Kidney epithelial cell (primary cell): ENCODE measurements around the gene GRK3. TPM values are rescaled to one million over a fixed set of nuclear protein-coding genes. Genes with fewer than 3 reads are reported as not detected.

Source experiments
- DNase-seq: peaks from one replicate; pipeline ENCODE4 v3.0.0-alpha.2; 2010; ENCODE audit warnings: low read depth
- H3K27me3 ChIP-seq: 2 replicates; pipeline ENCODE4 v1.6.0; 2011; ENCODE audit warnings: low read length; ENCODE audit not compliant: control insufficient read depth, insufficient read depth
- H3K36me3 ChIP-seq: 2 replicates; pipeline ENCODE4 v1.5.1; 2011; ENCODE audit warnings: low read length; ENCODE audit not compliant: control insufficient read depth, insufficient read depth
- H3K4me3 ChIP-seq: 2 replicates; pipeline ENCODE4 v1.5.1; 2011; ENCODE audit warnings: low read depth, mild to moderate bottlenecking, control low read depth, low read length
- CTCF ChIP-seq: IDR thresholded peaks from 2 replicates; pipeline ENCODE4 v1.5.1; 2011; ENCODE audit warnings: mild to moderate bottlenecking, moderate library complexity, low read length, control low read depth, inconsistent platforms; ENCODE audit not compliant: insufficient read depth, poor library complexity, severe bottlenecking
- total RNA-seq: library from RNA; depleted of rRNA; stranded (reverse); fragments of >200 nt; gene quantifications from 2 replicates; pipeline ENCODE4 v1.2.3, GENCODE V29; 2015

Gene GRK3
- total RNA-seq, 1 donor from 2014 or later, result 5.8 TPM

- Histone ChIP-seq H3K27me3 (no peaks in the 10 kb centered on the region), H3K4me3 (no peak overlapping the region), H3K36me3 (no peaks in the 10 kb centered on the region)
- no peak for DNase-seq
- no peak for TF ChIP-seq CTCF
Observed at GRCh38 chr22:25742918-25743708, 178.6 kb downstream of the GRK3 start.

GRCh38 chr22:25744694-25745093 lies 180.2 kb downstream of the GRK3 start:
- TF ChIP-seq CTCF, result no peak
- DNase-seq, result no peak

GRCh38 chr22:25745341-25746011 lies 181.0 kb downstream of the GRK3 start:
- Histone ChIP-seq H3K27me3 (no peaks in the 10 kb centered on the region), H3K36me3 (no peaks in the 10 kb centered on the region), H3K4me3 (no peak overlapping the region)
- no peak for DNase-seq
- no peak for TF ChIP-seq CTCF

More at GRCh38 chr22:25744694-25745093, 180.2 kb downstream of the GRK3 start:
- Histone ChIP-seq H3K27me3 (no peaks in the 10 kb centered on the region), H3K4me3 (no peak overlapping the region), H3K36me3 (no peaks in the 10 kb centered on the region)

- Histone ChIP-seq H3K36me3 (no peaks in the 10 kb centered on the region), H3K27me3 (no peaks in the 10 kb centered on the region), H3K4me3 (no peak overlapping the region)
- no peak for TF ChIP-seq CTCF
- DNase-seq, result peak; percentile 9
Observed at GRCh38 chr22:25746012-25746373, 181.5 kb downstream of the GRK3 start.

- peak; percentile 80 for DNase-seq
- H3K36me3 ChIP-seq, result no peaks in the 10 kb centered on the region
- no peak for TF ChIP-seq CTCF
- no peaks in the 10 kb centered on the region for H3K27me3 ChIP-seq
- no peak overlapping the region for H3K4me3 ChIP-seq
Observed at GRCh38 chr22:25747245-25747944, 182.9 kb downstream of the GRK3 start.
